ENCODE results near the gene MACF1. TPM values are rescaled to one million over a fixed set of nuclear protein-coding genes. Genes with fewer than 3 reads are reported as not detected.

The MACF1 gene
- total RNA-seq, 2 experiments from 2014 or later, result 248 to 252 TPM

GRCh38 chr1:39194398-39195051 is 10.0 kb upstream of the MACF1 start:
- TF ChIP-seq CTCF (IDR thresholded peaks at IDR 0.05), result no peak
- DNase-seq (no peak), ATAC-seq (ENCODE audit: poor library complexity) (no peak)
- Mint-ChIP-seq H3K36me3 (ENCODE audit: low read depth) (no peaks in the 10 kb centered on the region), H3K9me3 (no peaks in the 10 kb centered on the region), H3K4me3 (peak overlapping the region; percentile 77), H3K27ac (peak overlapping the region; percentile 93), H3K4me1 (ENCODE audit: low read depth) (peaks cover 76% of the 10 kb centered on the region), H3K27me3 (no peaks in the 10 kb centered on the region)
- Histone ChIP-seq H3K27ac (ENCODE audit: low read depth in 1 of 2, low read length in 2 of 2) (peak overlapping the region; percentile 60 to 85), H3K4me1 (ENCODE audit: insufficient read depth, low read length) (peaks cover 69% of the 10 kb centered on the region), H3K9me3 (ENCODE audit: control insufficient read depth in 1 of 2, insufficient read depth in 1 of 2, low read length in 2 of 2) (no peaks in the 10 kb centered on the region), H3K36me3 (ENCODE audit: insufficient read depth, low read length) (no peaks in the 10 kb centered on the region), H3K4me3 (ENCODE audit: low read length) (no peak overlapping the region), H3K27me3 (ENCODE audit: control insufficient read depth in 1 of 2, insufficient read depth in 2 of 2, low read length in 2 of 2) (no peaks in the 10 kb centered on the region)
- POLR2A ChIA-PET, result interaction anchor here (1.1 to 7.2 kb wide), 8 partner anchors 11 to 83 kb away, joined by 3 to 86 read pairs (median 4); partner anchors contain the start of gene MACF1
- CTCF ChIA-PET, result interaction anchor here (1.5 to 13.8 kb wide), 5 partner anchors 11 to 96 kb away, joined by 7 to 376 read pairs (median 75); partner anchors contain the start of gene MACF1
- intact Hi-C loops (cut with DNase I, micrococcal nuclease), result loop anchor here in 1 of 2 experiments (2.0 kb wide), 1 partner anchor 14 kb away; no protein-coding TSS in a partner anchor

GRCh38 chr1:39195166-39196111 is 9.1 kb upstream of the MACF1 start:
- ATAC-seq (ENCODE audit: poor library complexity) (peak; percentile 31), DNase-seq (peak in 5 of 14 experiments; percentile 25 to 77 (median 64))
- no peak overlapping the region for H3K4me3 ChIP-seq (ENCODE audit: low read length)
- peaks cover 80% of the 10 kb centered on the region for H3K4me1 Mint-ChIP-seq (ENCODE audit: low read depth)
- POLR2A ChIA-PET, result interaction anchor here (0.7 to 7.2 kb wide), 7 partner anchors 10 to 82 kb away, joined by 3 to 86 read pairs (median 4); partner anchors contain the start of gene MACF1
- peak overlapping the region; percentile 60 to 85 for H3K27ac ChIP-seq (ENCODE audit: low read depth in 1 of 2, low read length in 2 of 2)
- H3K9me3 ChIP-seq (ENCODE audit: control insufficient read depth in 1 of 2, insufficient read depth in 1 of 2, low read length in 2 of 2), result no peaks in the 10 kb centered on the region
- H3K4me1 ChIP-seq (ENCODE audit: insufficient read depth, low read length), result peaks cover 71% of the 10 kb centered on the region
- CTCF ChIA-PET, result interaction anchor here (1.2 to 13.8 kb wide), 3 partner anchors 12 to 63 kb away, joined by 4 to 376 read pairs (median 75); no protein-coding TSS in a partner anchor
- H3K36me3 Mint-ChIP-seq (ENCODE audit: low read depth), result no peaks in the 10 kb centered on the region
- peak overlapping the region; percentile 93 for H3K27ac Mint-ChIP-seq
- TF ChIP-seq CTCF (IDR thresholded peaks at IDR 0.05), result no peak
- H3K27me3 ChIP-seq (ENCODE audit: control insufficient read depth in 1 of 2, insufficient read depth in 2 of 2, low read length in 2 of 2), result no peaks in the 10 kb centered on the region
- no peaks in the 10 kb centered on the region for H3K27me3 Mint-ChIP-seq
- peak overlapping the region; percentile 77 for H3K4me3 Mint-ChIP-seq
- H3K36me3 ChIP-seq (ENCODE audit: insufficient read depth, low read length), result no peaks in the 10 kb centered on the region
- intact Hi-C loops (cut with DNase I, micrococcal nuclease), result loop anchor here (2.0 kb wide), 2 partner anchors 13 to 19 kb away; no protein-coding TSS in a partner anchor
- no peaks in the 10 kb centered on the region for H3K9me3 Mint-ChIP-seq
